ENCODE results near the gene ZBED4.

The ZBED4 gene

DNA sequence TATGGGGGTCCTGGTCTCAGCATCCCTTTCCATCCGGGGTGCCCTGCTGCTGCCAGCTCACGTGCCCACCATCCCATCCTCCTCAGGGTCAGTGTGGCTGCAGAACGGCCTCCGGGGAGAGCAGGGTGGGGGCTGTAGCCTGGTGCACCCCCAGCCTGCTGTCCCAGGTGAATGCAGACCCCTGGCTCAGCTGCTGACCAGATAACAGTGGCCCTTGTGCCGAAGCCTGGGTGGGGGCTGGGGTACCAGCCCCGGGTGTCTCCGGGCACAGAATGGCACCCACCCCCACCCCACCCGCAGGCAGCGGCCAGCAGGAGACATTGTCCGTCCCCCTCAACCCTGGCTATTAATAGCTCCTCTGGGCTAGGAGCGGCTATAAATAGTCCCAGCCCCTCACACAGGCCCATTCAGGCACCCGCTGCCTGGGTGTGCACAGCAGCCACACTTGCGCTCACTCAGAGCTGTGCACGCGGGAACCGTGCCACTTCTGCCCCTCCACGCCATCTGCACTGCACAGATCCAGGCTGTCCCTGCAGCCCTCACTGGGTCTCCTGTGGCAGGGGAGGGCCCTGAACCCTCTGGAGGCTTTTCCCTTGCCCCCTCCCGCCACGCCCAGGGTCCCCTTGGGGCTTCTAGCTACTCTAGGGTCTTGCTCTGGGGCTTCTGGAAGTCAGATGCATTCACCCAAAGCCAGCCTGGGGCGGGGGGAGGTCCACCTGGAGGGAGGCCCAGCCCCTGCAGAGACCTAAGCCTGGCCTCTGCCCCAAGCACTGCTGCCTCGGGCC is 83.5 kb downstream of the ZBED4 start:
- peak in 1 of 2 experiments; percentile 65 for DNase-seq

DNA sequence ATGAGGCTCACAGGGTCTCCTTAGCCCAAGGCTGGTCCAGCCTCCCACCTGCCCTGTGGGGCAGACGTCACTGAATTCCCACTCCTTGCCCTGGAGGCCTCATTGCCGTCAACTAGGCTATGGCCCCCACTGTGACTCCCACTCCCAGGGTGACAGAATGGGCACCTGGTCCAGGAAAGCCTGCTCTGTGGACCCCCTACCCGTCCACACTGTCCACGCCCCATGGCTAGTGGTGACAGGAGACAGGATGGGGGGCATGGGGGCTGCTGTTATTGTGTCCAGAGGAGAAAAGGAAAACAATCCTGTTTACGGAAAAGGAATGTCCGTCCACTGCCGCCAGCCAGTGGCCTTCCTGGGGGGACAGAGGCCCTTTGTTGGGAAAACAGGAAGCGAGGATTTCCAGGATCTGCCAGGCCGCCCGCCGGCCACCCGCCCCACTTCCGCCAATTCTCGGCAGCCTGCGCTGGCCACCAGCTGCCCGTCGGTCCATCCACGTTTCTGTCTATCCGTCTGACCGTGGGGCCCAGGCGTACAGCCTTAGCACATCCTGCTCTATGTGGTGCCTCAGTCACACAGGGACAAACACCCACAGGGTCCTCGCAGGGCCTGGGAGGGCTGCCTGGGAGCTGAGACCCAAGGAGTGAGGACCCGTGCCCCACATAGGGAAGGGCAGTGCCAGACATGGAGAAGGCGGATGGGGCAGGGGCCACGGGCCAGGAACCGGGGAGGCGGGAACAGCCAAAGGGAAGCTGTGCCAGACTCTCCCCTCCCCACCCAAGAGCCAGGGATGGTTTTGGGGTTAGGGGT is 84.3 kb downstream of the ZBED4 start:
- no peak for DNase-seq

GRCh38 chr22:49938565-49939136 is 85.0 kb downstream of the ZBED4 start:
- no peak for DNase-seq
